ENCODE results near the gene USP4. TPM values are rescaled to one million over a fixed set of nuclear protein-coding genes. Genes with fewer than 3 reads are reported as not detected.

USP4 gene
- polyA plus RNA-seq, 3 donors: 68.6 to 125 (median 78.9) TPM

- Mint-ChIP-seq H3K36me3 (peaks cover 11 to 13% of the 10 kb centered on the region in 2 donors), H3K4me1 (no peaks in the 10 kb centered on the region), H3K27ac (no peak overlapping the region), H3K4me3 (no peak overlapping the region), H3K27me3 (ENCODE audit: low read depth in 3 of 3) (peaks cover 0 to 2% (median 0%) of the 10 kb centered on the region in 3 donors), H3K9me3 (peaks cover 0 to 2% (median 0%) of the 10 kb centered on the region in 7 donors)
- Histone ChIP-seq H3K27me3 (ENCODE audit: control insufficient read depth in 2 of 2, insufficient read depth in 2 of 2, low read length in 2 of 2) (no peaks in the 10 kb centered on the region), H3K9ac (ENCODE audit: insufficient read depth, low read length, poor library complexity, severe bottlenecking) (no peak overlapping the region), H3K36me3 (replicated peaks in 1 of 2; ENCODE audit: control insufficient read depth in 1 of 2, insufficient read depth in 2 of 2, low read length in 2 of 2) (peaks cover 0 to 4% of the 10 kb centered on the region in 2 donors), H2AFZ (ENCODE audit: insufficient read depth, low read depth, low read length, poor library complexity, severe bottlenecking) (no peak overlapping the region), H3K4me2 (replicated peaks; ENCODE audit: extremely low read depth, low read length, poor library complexity, severe bottlenecking) (no peak overlapping the region), H3K4me1 (ENCODE audit: control insufficient read depth in 1 of 2, insufficient read depth in 2 of 2, low read length in 2 of 2) (no peaks in the 10 kb centered on the region), H4K20me1 (ENCODE audit: insufficient read depth, low read length) (no peaks in the 10 kb centered on the region), H3K27ac (ENCODE audit: low read depth in 1 of 2, low read length in 2 of 2) (no peak overlapping the region), H3K4me3 (replicated peaks in 1 of 3; ENCODE audit: low read depth in 2 of 3, low read length in 3 of 3) (no peak overlapping the region), H3K9me3 (replicated peaks in 1 of 2; ENCODE audit: control insufficient read depth in 1 of 2, insufficient read depth in 1 of 2, low read length in 2 of 2) (no peaks in the 10 kb centered on the region), H3K79me2 (ENCODE audit: insufficient read depth, low read length) (no peaks in the 10 kb centered on the region)
- 92% methylated on average over 5 of the region's 6 CpGs for WGBS (ENCODE audit: insufficient coverage)
- intact Hi-C loops (cut with micrococcal nuclease): no loop called here
- no peak for DNase-seq
- TF ChIP-seq CTCF (IDR thresholded peaks at IDR 0.05): no peak
These were observed 76.5 kb downstream of the USP4 start for GRCh38 chr3:49263159-49263889.

GRCh38 chr3:49260806-49261324 is 79.0 kb downstream of the USP4 start:
- no peaks in the 10 kb centered on the region for H3K27me3 ChIP-seq (ENCODE audit: control insufficient read depth in 2 of 2, insufficient read depth in 2 of 2, low read length in 2 of 2)
- DNase-seq: no peak
- Mint-ChIP-seq H3K27ac (peak overlapping the region in 2 of 7 donors; percentile 35 to 65), H3K4me1 (peaks cover 5% of the 10 kb centered on the region), H3K36me3 (peaks cover 4 to 5% of the 10 kb centered on the region in 2 donors), H3K27me3 (ENCODE audit: low read depth in 3 of 3) (peaks cover 0 to 2% (median 0%) of the 10 kb centered on the region in 3 donors), H3K9me3 (peaks cover 0 to 2% (median 0%) of the 10 kb centered on the region in 7 donors), H3K4me3 (no peak overlapping the region)
- H3K4me3 ChIP-seq (replicated peaks in 1 of 3; ENCODE audit: low read depth in 2 of 3, low read length in 3 of 3): no peak overlapping the region
- H3K79me2 ChIP-seq (ENCODE audit: insufficient read depth, low read length): no peaks in the 10 kb centered on the region
- peaks cover 3 to 4% of the 10 kb centered on the region in 2 donors for H3K4me1 ChIP-seq (ENCODE audit: control insufficient read depth in 1 of 2, insufficient read depth in 2 of 2, low read length in 2 of 2)
- H3K9me3 ChIP-seq (replicated peaks in 1 of 2; ENCODE audit: control insufficient read depth in 1 of 2, insufficient read depth in 1 of 2, low read length in 2 of 2): no peaks in the 10 kb centered on the region
- H2AFZ ChIP-seq (ENCODE audit: insufficient read depth, low read depth, low read length, poor library complexity, severe bottlenecking): no peak overlapping the region
- H3K4me2 ChIP-seq (replicated peaks; ENCODE audit: extremely low read depth, low read length, poor library complexity, severe bottlenecking): no peak overlapping the region
- no peak overlapping the region for H3K9ac ChIP-seq (ENCODE audit: insufficient read depth, low read length, poor library complexity, severe bottlenecking)
- H4K20me1 ChIP-seq (ENCODE audit: insufficient read depth, low read length): no peaks in the 10 kb centered on the region
- TF ChIP-seq CTCF (IDR thresholded peaks at IDR 0.05): no peak
- intact Hi-C loops (cut with micrococcal nuclease): no loop called here
- H3K36me3 ChIP-seq (replicated peaks in 1 of 2; ENCODE audit: control insufficient read depth in 1 of 2, insufficient read depth in 2 of 2, low read length in 2 of 2): no peaks in the 10 kb centered on the region
- WGBS (ENCODE audit: insufficient coverage): 86% methylated on average over 1 of the region's 5 CpGs
- H3K27ac ChIP-seq (ENCODE audit: low read depth in 1 of 2, low read length in 2 of 2): no peak overlapping the region

Measured in CD14-positive monocyte (primary cell).